Embryonic facial prominence (tissue), 1 donor: Measurements from ENCODE around the gene SCRN1.
A peak's percentile ranks its signal among the peaks of the same experiment; 100 is the strongest.

Source experiments
- DNase-seq: peaks from one replicate; pipeline ENCODE4 v3.0.0-alpha.2; 2016; ENCODE audit errors: extremely low spot score

Gene SCRN1

GRCh38 chr7:29989257-29989995 lies at the start of gene SCRN1:
Gene SCRN1, minus strand, starts transcription at chr7:29989801. Its CDS starts 20,734 bp downstream, at chr7:29969067.
- DNase-seq, result peak; percentile 33

- DNase-seq, result no peak
These were observed 48.8 kb upstream of the SCRN1 start for GRCh38 chr7:30038196-30038980.

GRCh38 chr7:30036220-30036619 lies 46.6 kb upstream of the SCRN1 start:
- DNase-seq, result no peak

GRCh38 chr7:30034501-30034900 lies 44.9 kb upstream of the SCRN1 start:
- DNase-seq, result no peak

- DNase-seq, result no peak
These were observed 42.9 kb upstream of the SCRN1 start for GRCh38 chr7:30032310-30033125.

GRCh38 chr7:30029696-30030095 lies 40.1 kb upstream of the SCRN1 start:
- no peak for DNase-seq

GRCh38 chr7:30028749-30029635 lies 39.4 kb upstream of the SCRN1 start:
- no peak for DNase-seq

- peak; percentile 44 for DNase-seq
These were observed 38.7 kb upstream of the SCRN1 start, which contains the start of gene PLEKHA8 for GRCh38 chr7:30028216-30028748. Gene PLEKHA8, plus strand, starts transcription at chr7:30028412. Its CDS starts 351 bp downstream, at chr7:30028763.

- no peak for DNase-seq
These were observed 38.2 kb upstream of the SCRN1 start for GRCh38 chr7:30027740-30028215.

- no peak for DNase-seq
These were observed 37.5 kb upstream of the SCRN1 start for GRCh38 chr7:30027065-30027456.

- peak; percentile 97 for DNase-seq
These were observed 36.8 kb upstream of the SCRN1 start, which contains the start of gene FKBP14 for GRCh38 chr7:30026229-30027064. Gene FKBP14, minus strand, starts transcription at chr7:30026702. Its CDS starts 194 bp downstream, at chr7:30026508.

- no peak for DNase-seq
These were observed 33.9 kb upstream of the SCRN1 start for GRCh38 chr7:30023524-30023923.

- no peak for DNase-seq
These were observed 33.4 kb upstream of the SCRN1 start for GRCh38 chr7:30022991-30023390.

- no peak for DNase-seq
These were observed 30.9 kb upstream of the SCRN1 start for GRCh38 chr7:30020535-30020934.

- DNase-seq, result no peak
These were observed 30.4 kb upstream of the SCRN1 start for GRCh38 chr7:30019960-30020359.

- DNase-seq, result no peak
These were observed 29.8 kb upstream of the SCRN1 start for GRCh38 chr7:30019387-30019786.

GRCh38 chr7:30018451-30018850 lies 28.9 kb upstream of the SCRN1 start:
- no peak for DNase-seq

- no peak for DNase-seq
These were observed 23.2 kb upstream of the SCRN1 start for GRCh38 chr7:30012757-30013156.

GRCh38 chr7:30010021-30010420 lies 20.4 kb upstream of the SCRN1 start:
- no peak for DNase-seq

GRCh38 chr7:30005464-30005863 lies 15.9 kb upstream of the SCRN1 start:
- DNase-seq, result no peak
